HepG2 (cell line): ENCODE data around the gene ZNF277. TPM values are rescaled to one million over a fixed set of nuclear protein-coding genes. Genes with fewer than 3 reads are reported as not detected.
A peak's percentile ranks its signal among the peaks of the same experiment; 100 is the strongest.

Experiments used
- CBFB ChIP-seq: sonication (generic); formaldehyde crosslinking; IDR thresholded peaks from 2 replicates; pipeline ENCODE4 v1.4.0; 2020; ENCODE audit warnings: missing genetic modification reagents
- CCAR2 ChIP-seq: fragments of 200-400 bp; formaldehyde crosslinking; optimal IDR thresholded peaks from 2 replicates; pipeline ENCODE3; 2018; ENCODE audit warnings: low read depth, mild to moderate bottlenecking, low read length, moderate library complexity
- CEBPG ChIP-seq: IDR thresholded peaks from 2 replicates; pipeline ENCODE4 v1.6.1; 2016
- ELF3 ChIP-seq: IDR thresholded peaks from 2 replicates; pipeline ENCODE4 v1.6.1; 2016; ENCODE audit warnings: missing genetic modification reagents, missing compliant biosample characterization
- HDAC1 ChIP-seq: sonication (generic); formaldehyde crosslinking; IDR thresholded peaks from 2 replicates; pipeline ENCODE4 v1.5.1; 2020; ENCODE audit warnings: mild to moderate bottlenecking, missing genetic modification reagents
- HOXA3 ChIP-seq: sonication (generic); formaldehyde crosslinking; IDR thresholded peaks from 2 replicates; pipeline ENCODE4 v1.5.0; 2020; ENCODE audit warnings: missing genetic modification reagents
- IKZF4 ChIP-seq: sonication (generic); formaldehyde crosslinking; IDR thresholded peaks from 2 replicates; pipeline ENCODE4 v1.5.1; 2020; ENCODE audit warnings: borderline replicate concordance, mild to moderate bottlenecking, low read depth, missing genetic modification reagents; ENCODE audit errors: not compliant biosample characterization
- KLF11 ChIP-seq: IDR thresholded peaks from 2 replicates; pipeline ENCODE4 v1.6.1; 2016; ENCODE audit warnings: missing compliant biosample characterization
- PAX8 ChIP-seq: sonication (generic); formaldehyde crosslinking; IDR thresholded peaks from 2 replicates; pipeline ENCODE4 v1.8.0; 2022; ENCODE audit warnings: mild to moderate bottlenecking, missing genetic modification reagents, borderline replicate concordance
- RAD21 ChIP-seq: fragments of 450-650 bp; formaldehyde crosslinking; IDR thresholded peaks from 2 replicates; pipeline ENCODE4 v1.5.0; 2020; ENCODE audit warnings: mild to moderate bottlenecking
- STAT6 ChIP-seq: sonication (generic); formaldehyde crosslinking; IDR thresholded peaks from 2 replicates; pipeline ENCODE4 v1.4.0; 2020; ENCODE audit warnings: missing genetic modification reagents, mild to moderate bottlenecking, borderline replicate concordance
- TOE1 ChIP-seq: sonication (generic); formaldehyde crosslinking; IDR thresholded peaks from 2 replicates; pipeline ENCODE4 v1.4.0; 2020; ENCODE audit warnings: mild to moderate bottlenecking, missing genetic modification reagents
- TP53 ChIP-seq: sonication (generic); formaldehyde crosslinking; conservative IDR thresholded peaks from 2 replicates; pipeline ENCODE4 v1.4.0; 2020; ENCODE audit warnings: missing genetic modification reagents
- ZGPAT ChIP-seq: IDR thresholded peaks from 2 replicates; pipeline ENCODE4 v1.6.1; 2016; ENCODE audit warnings: mild to moderate bottlenecking
- ZNF569 ChIP-seq: sonication (generic); formaldehyde crosslinking; IDR thresholded peaks from 2 replicates; pipeline ENCODE4 v1.5.0; 2020; ENCODE audit warnings: mild to moderate bottlenecking, missing genetic modification reagents, moderate library complexity, borderline replicate concordance
- ZNF614 ChIP-seq: IDR thresholded peaks from 2 replicates; pipeline ENCODE4 v1.6.1; 2018; ENCODE audit warnings: missing biosample characterization, missing genetic modification reagents, inconsistent platforms, borderline replicate concordance
- ZSCAN30 ChIP-seq: sonication (generic); formaldehyde crosslinking; IDR thresholded peaks from 2 replicates; pipeline ENCODE4 v1.5.0; 2020; ENCODE audit warnings: mild to moderate bottlenecking, missing genetic modification reagents
- polyA plus RNA-seq, 8 experiments: library from polyadenylated mRNA; depleted of rRNA in 3 of 8; stranded (reverse) in 7 of 8; unstranded in 1 of 8; fragments of >200 nt; fragmentation: Illumina TruSeq in 4 of 8; extraction: Trizol in 4 of 8; gene quantifications; 2 replicates each; pipeline versions ENCODE4 v1.2.1 to v1.2.3, GENCODE V29; 2011 to 2016; ENCODE audit warnings: low read depth in 4 of 8, missing spikeins in 1 of 8, mixed read lengths in 1 of 8; ENCODE audit not compliant: insufficient read depth in 1 of 8
- total RNA-seq, 5 experiments: library from RNA; depleted of rRNA; stranded (reverse); fragments of >200 nt; fragmentation: Illumina TruSeq; extraction: Trizol; gene quantifications; 2 replicates each; pipeline ENCODE4 v1.2.3, GENCODE V29; 2016; ENCODE audit warnings: low read depth in 1 of 5
- TF ChIP-seq, protein P1 (sequence below): sonication (generic); formaldehyde crosslinking; IDR thresholded peaks from 2 replicates; pipeline ENCODE4 v1.4.0; 2020; ENCODE audit warnings: missing genetic modification reagents, borderline replicate concordance
- TF ChIP-seq, protein P2 (sequence below): IDR thresholded peaks from 2 replicates; pipeline ENCODE4 v1.4.0; 2020; ENCODE audit warnings: mild to moderate bottlenecking, missing genetic modification reagents

Gene ZNF277
- total and polyA plus RNA-seq, 2 of the 13 experiments (the other 11 are each of a cell fraction or from before 2014, with no cell fraction given): 29.1 to 30.1 TPM

GRCh38 chr7:112211348-112211907, 4.9 kb downstream of the ZNF277 start (continued):
- TF ChIP-seq, protein P1, sequence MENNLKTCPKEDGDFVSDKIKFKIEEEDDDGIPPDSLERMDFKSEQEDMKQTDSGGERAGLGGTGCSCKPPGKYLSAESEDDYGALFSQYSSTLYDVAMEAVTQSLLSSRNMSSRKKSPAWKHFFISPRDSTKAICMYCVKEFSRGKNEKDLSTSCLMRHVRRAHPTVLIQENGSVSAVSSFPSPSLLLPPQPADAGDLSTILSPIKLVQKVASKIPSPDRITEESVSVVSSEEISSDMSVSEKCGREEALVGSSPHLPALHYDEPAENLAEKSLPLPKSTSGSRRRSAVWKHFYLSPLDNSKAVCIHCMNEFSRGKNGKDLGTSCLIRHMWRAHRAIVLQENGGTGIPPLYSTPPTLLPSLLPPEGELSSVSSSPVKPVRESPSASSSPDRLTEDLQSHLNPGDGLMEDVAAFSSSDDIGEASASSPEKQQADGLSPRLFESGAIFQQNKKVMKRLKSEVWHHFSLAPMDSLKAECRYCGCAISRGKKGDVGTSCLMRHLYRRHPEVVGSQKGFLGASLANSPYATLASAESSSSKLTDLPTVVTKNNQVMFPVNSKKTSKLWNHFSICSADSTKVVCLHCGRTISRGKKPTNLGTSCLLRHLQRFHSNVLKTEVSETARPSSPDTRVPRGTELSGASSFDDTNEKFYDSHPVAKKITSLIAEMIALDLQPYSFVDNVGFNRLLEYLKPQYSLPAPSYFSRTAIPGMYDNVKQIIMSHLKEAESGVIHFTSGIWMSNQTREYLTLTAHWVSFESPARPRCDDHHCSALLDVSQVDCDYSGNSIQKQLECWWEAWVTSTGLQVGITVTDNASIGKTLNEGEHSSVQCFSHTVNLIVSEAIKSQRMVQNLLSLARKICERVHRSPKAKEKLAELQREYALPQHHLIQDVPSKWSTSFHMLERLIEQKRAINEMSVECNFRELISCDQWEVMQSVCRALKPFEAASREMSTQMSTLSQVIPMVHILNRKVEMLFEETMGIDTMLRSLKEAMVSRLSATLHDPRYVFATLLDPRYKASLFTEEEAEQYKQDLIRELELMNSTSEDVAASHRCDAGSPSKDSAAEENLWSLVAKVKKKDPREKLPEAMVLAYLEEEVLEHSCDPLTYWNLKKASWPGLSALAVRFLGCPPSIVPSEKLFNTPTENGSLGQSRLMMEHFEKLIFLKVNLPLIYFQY (CRISPR knock-in tag): 0 out of 2 replicates have a peak, but pooled peaks have one; percentile 44
- TF ChIP-seq ZGPAT: peak; percentile 91
- TF ChIP-seq ELF3 (CRISPR knock-in tag): peak; percentile 73
- no peak for TF ChIP-seq RAD21
- TF ChIP-seq TP53 (CRISPR knock-in tag): no peak
- no peak for TF ChIP-seq ZSCAN30 (CRISPR knock-in tag)
- TF ChIP-seq STAT6: peak; percentile 69; the same call in 1 of the 2 replicates
- TF ChIP-seq HOXA3 (CRISPR knock-in tag): peak; percentile 35; the same call in 1 of the 2 replicates
- peak; percentile 56; the same call in 1 of the 2 replicates for TF ChIP-seq TOE1
- no peak for TF ChIP-seq ZNF569 (CRISPR knock-in tag)
- TF ChIP-seq, protein P2, sequence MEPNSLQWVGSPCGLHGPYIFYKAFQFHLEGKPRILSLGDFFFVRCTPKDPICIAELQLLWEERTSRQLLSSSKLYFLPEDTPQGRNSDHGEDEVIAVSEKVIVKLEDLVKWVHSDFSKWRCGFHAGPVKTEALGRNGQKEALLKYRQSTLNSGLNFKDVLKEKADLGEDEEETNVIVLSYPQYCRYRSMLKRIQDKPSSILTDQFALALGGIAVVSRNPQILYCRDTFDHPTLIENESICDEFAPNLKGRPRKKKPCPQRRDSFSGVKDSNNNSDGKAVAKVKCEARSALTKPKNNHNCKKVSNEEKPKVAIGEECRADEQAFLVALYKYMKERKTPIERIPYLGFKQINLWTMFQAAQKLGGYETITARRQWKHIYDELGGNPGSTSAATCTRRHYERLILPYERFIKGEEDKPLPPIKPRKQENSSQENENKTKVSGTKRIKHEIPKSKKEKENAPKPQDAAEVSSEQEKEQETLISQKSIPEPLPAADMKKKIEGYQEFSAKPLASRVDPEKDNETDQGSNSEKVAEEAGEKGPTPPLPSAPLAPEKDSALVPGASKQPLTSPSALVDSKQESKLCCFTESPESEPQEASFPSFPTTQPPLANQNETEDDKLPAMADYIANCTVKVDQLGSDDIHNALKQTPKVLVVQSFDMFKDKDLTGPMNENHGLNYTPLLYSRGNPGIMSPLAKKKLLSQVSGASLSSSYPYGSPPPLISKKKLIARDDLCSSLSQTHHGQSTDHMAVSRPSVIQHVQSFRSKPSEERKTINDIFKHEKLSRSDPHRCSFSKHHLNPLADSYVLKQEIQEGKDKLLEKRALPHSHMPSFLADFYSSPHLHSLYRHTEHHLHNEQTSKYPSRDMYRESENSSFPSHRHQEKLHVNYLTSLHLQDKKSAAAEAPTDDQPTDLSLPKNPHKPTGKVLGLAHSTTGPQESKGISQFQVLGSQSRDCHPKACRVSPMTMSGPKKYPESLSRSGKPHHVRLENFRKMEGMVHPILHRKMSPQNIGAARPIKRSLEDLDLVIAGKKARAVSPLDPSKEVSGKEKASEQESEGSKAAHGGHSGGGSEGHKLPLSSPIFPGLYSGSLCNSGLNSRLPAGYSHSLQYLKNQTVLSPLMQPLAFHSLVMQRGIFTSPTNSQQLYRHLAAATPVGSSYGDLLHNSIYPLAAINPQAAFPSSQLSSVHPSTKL (CRISPR knock-in tag): peak; percentile 97
- TF ChIP-seq CCAR2: no peak
- TF ChIP-seq IKZF4: no peak
- TF ChIP-seq ZNF614 (CRISPR knock-in tag): peak; percentile 94
- TF ChIP-seq HDAC1 (CRISPR knock-in tag): peak; percentile 66; the same call in 1 of the 2 replicates
- peak; percentile 94 for TF ChIP-seq CEBPG (CRISPR knock-in tag)
- no peak for TF ChIP-seq KLF11 (CRISPR knock-in tag)
- no peak for TF ChIP-seq PAX8
- TF ChIP-seq CBFB (CRISPR knock-in tag): no peak
